Endothelial cell of umbilical vein (primary cell): Measurements from ENCODE around the gene CLDN22. TPM values are rescaled to one million over a fixed set of nuclear protein-coding genes. Genes with fewer than 3 reads are reported as not detected.

Source experiments
- BruUV-seq: library from RNA; stranded (reverse); fragments of 400-500 nt; replicated peaks from 2 replicates; lab custom pipeline; 2021; lab: Mats Ljungman, UMichigan
- CTCF ChIA-PET: fragments of 300-600, 350-600 bp; sonication (Branson Sonifier 250); formaldehyde crosslinking; loops from one replicate; lab custom pipeline; 2021; ENCODE audit warnings: antibody characterized with exemption, inconsistent platforms; lab: Charles Lee
- POLR2A ChIA-PET: fragments of 300-600, 350-600 bp; sonication (Branson Sonifier 250); formaldehyde crosslinking; loops from one replicate; lab custom pipeline; 2021; ENCODE audit warnings: antibody characterized with exemption, inconsistent platforms; lab: Charles Lee
- DNase-seq: peaks from one replicate; pipeline ENCODE4 v3.0.0-alpha.2; 2011; ENCODE audit warnings: low read depth, low spot score
- FAIRE-seq: peaks from 2 replicates; lab custom pipeline; 2011; peaks lifted over from hg19 to GRCh38; lab: Jason Lieb, UNC
- H2AFZ ChIP-seq: 2 replicates; pipeline ENCODE4 v1.6.0; 2012; ENCODE audit warnings: low read depth, low read length, control low read depth, inconsistent platforms
- H3K27ac ChIP-seq: 2 replicates; pipeline ENCODE4 v1.5.1; 2011; ENCODE audit warnings: low read depth, mild to moderate bottlenecking, control low read depth, low read length, moderate library complexity; ENCODE audit not compliant: insufficient read depth
- H3K27me3 ChIP-seq, 2 experiments: 2 replicates each; pipeline versions ENCODE4 v1.6.0 to v1.6.1; 2011; ENCODE audit warnings: low read length in 2 of 2, mixed read lengths in 1 of 2; ENCODE audit not compliant: control insufficient read depth in 2 of 2, insufficient read depth in 2 of 2
- H3K36me3 ChIP-seq, 2 experiments: 2 replicates in 1 of 2; 3 replicates in 1 of 2; pipeline ENCODE4 v1.5.1; 2011; ENCODE audit warnings: low read length in 2 of 2, mild to moderate bottlenecking in 1 of 2, moderate library complexity in 1 of 2; ENCODE audit not compliant: control insufficient read depth in 2 of 2, insufficient read depth in 2 of 2; ENCODE audit errors: extremely low read depth in 1 of 2
- H3K4me1 ChIP-seq: 3 replicates; pipeline ENCODE4 v1.5.1; 2011; ENCODE audit warnings: mild to moderate bottlenecking, low read length; ENCODE audit not compliant: control insufficient read depth, insufficient read depth; ENCODE audit errors: extremely low read depth
- H3K4me2 ChIP-seq: 2 replicates; pipeline ENCODE4 v1.6.1; 2011; ENCODE audit warnings: low read length, control low read depth, mixed read lengths; ENCODE audit not compliant: insufficient read depth
- H3K4me3 ChIP-seq, 3 experiments: fragments of 200-600 bp in 1 of 3; sonication (generic), shearing (Covaris generic) in 1 of 3; replicated peaks in 1 of 3; 2 replicates each; pipeline ENCODE4 v1.5.1; 2011 to 2016; ENCODE audit warnings: control low read depth in 3 of 3, low read length in 3 of 3, mild to moderate bottlenecking in 2 of 3, inconsistent platforms in 1 of 3, low read depth in 1 of 3, moderate library complexity in 1 of 3; ENCODE audit not compliant: insufficient read depth in 1 of 3
- H3K79me2 ChIP-seq: 2 replicates; pipeline ENCODE4 v1.6.0; 2012; ENCODE audit warnings: low read length, inconsistent platforms; ENCODE audit not compliant: control insufficient read depth, insufficient read depth
- H3K9ac ChIP-seq: replicated peaks from 2 replicates; pipeline ENCODE3; 2011; ENCODE audit warnings: low read length, control low read depth; ENCODE audit not compliant: insufficient read depth; ENCODE audit errors: extremely low read depth
- H3K9me1 ChIP-seq: replicated peaks from 3 replicates; pipeline ENCODE4 v1.6.0; 2011; ENCODE audit warnings: mild to moderate bottlenecking, low read length; ENCODE audit not compliant: control insufficient read depth, insufficient read depth; ENCODE audit errors: extremely low read depth
- H3K9me3 ChIP-seq: replicated peaks from 2 replicates; pipeline ENCODE4 v1.5.1; 2012; ENCODE audit warnings: low read length, inconsistent platforms; ENCODE audit not compliant: control insufficient read depth, insufficient read depth
- H4K20me1 ChIP-seq: replicated peaks from 2 replicates; pipeline ENCODE3; 2011; ENCODE audit warnings: mild to moderate bottlenecking, low read length; ENCODE audit not compliant: control insufficient read depth, insufficient read depth; ENCODE audit errors: extremely low read depth
- CTCF ChIP-seq, 2 donors: IDR thresholded peaks; 1 replicate in 1 of 2; 2 replicates in 1 of 2; pipeline ENCODE4 v1.5.1; 2011; ENCODE audit warnings: low read length in 2 of 2, mild to moderate bottlenecking in 2 of 2, moderate library complexity in 2 of 2, control low read depth in 1 of 2, inconsistent platforms in 1 of 2, low read depth in 1 of 2; ENCODE audit not compliant: insufficient read depth in 1 of 2; ENCODE audit errors: extremely low read depth in 1 of 2
- EZH2 ChIP-seq: IDR thresholded peaks from 2 replicates; pipeline ENCODE4 v1.6.1; 2012; ENCODE audit warnings: borderline replicate concordance, low read depth, mild to moderate bottlenecking, moderate library complexity, low read length, inconsistent platforms; ENCODE audit not compliant: severe bottlenecking
- FOS ChIP-seq: IDR thresholded peaks from 2 replicates; pipeline ENCODE4 v1.6.1; 2011; ENCODE audit warnings: mild to moderate bottlenecking, low read length, moderate library complexity, borderline replicate concordance; ENCODE audit not compliant: insufficient read depth
- GATA2 ChIP-seq: IDR thresholded peaks from 2 replicates; pipeline ENCODE4 v1.7.0; 2011; ENCODE audit warnings: low read depth, mild to moderate bottlenecking, moderate library complexity, mixed read lengths, low read length; ENCODE audit not compliant: insufficient read length, insufficient read depth
- JUN ChIP-seq: IDR thresholded peaks from 2 replicates; pipeline ENCODE4 v1.6.1; 2011; ENCODE audit warnings: borderline replicate concordance, low read depth; ENCODE audit not compliant: insufficient read length, insufficient read depth
- MAX ChIP-seq: IDR thresholded peaks from 2 replicates; pipeline ENCODE4 v1.6.1; 2011; ENCODE audit not compliant: insufficient read depth, insufficient read length
- MYC ChIP-seq: IDR thresholded peaks from one replicate; pipeline ENCODE4 v1.6.1; 2011; ENCODE audit warnings: mild to moderate bottlenecking, low read depth, low read length
- POLR2A ChIP-seq: IDR thresholded peaks from 2 replicates; pipeline ENCODE4 v1.6.1; 2012; ENCODE audit warnings: low read depth, mild to moderate bottlenecking, control low read depth, low read length
- POLR2AphosphoS5 ChIP-seq: IDR thresholded peaks from 2 replicates; pipeline ENCODE4 v1.6.1; 2012; ENCODE audit warnings: low read depth, mild to moderate bottlenecking, control low read depth, low read length, moderate library complexity; ENCODE audit not compliant: insufficient read depth
- dilution Hi-C: fragments of 300-500 bp; cut with MboI; formaldehyde crosslinking; loops from one replicate; pipeline ENCODE4 v1.15.0; 2019; ENCODE audit warnings: low sequenced_read_pairs; ENCODE audit not compliant: extremely low pct_ligation_motif_present
- intact Hi-C: fragments of 100-400 bp; cut with micrococcal nuclease; formaldehyde crosslinking; loops from one replicate; pipeline ENCODE4 v1.10.0; 2022
- polyA plus RNA-seq, 4 experiments: library from polyadenylated mRNA; depleted of rRNA in 3 of 4; stranded (reverse) in 3 of 4; unstranded in 1 of 4; fragments of >200 nt; gene quantifications; 2 replicates each; pipeline versions ENCODE4 v1.2.1 to v1.2.3, GENCODE V29; 2011 to 2012; ENCODE audit warnings: missing spikeins in 1 of 4
- total RNA-seq: library from RNA; stranded (reverse); gene quantifications from 2 replicates; pipeline ENCODE4 v1.2.3, GENCODE V29; 2021

The CLDN22 gene
- total and polyA plus RNA-seq, 2 donors (not counting 3 experiments of a cell fraction or from before 2014, with no cell fraction given), result not detected

DNA sequence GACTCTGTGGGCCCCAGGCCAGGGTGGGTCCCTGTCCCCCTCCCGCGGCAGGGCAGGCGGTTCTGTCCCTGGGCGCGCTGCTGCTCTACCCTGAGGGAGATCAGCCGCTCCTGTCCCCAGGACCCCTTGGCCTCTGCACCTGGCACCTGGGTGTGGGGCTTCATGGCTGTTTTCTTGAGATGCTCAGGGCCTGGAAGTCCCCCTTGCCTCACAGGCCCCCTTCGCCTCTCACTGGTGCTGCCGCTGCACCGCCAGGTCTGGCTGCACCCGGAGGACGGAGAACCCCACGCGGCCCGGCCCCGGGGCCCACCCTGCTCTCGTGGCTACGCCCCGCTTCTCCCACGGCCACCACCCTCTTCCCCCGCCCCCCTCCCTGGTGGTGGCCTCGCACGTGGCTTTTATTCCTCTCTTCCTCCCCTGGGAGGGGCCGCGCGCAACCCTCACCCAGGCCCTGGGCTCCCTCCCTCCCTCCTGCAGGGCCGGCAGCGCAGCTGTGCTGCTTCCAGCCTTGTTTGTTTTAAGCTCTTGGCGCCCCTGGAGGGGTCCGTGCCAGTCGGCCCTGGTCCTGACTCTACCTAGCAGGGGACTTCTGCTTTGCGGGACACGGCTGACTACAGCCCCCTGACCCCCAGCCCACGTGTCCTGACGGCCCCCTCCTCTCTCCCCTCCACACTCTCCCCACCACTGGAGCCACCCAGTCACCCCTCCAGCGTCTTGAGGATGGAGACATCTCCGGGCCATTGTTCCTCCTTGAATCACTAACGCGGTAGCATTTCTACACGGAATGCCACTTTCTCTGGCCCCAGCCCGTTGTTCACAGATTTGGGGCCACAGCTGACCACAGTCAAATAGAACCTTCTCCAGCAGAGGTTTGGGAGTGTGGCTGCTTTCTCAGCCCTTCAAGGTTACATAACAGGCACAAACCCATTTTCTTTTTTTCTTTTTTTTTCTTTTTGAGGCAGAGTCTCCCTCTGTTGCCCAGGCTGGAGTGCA, 22.8 kb upstream of the CLDN22 start:
- TF ChIP-seq MYC (no peak), MAX (no peak), FOS (no peak), JUN (no peak), EZH2 (no peak), GATA2 (no peak), CTCF (IDR thresholded peaks at IDR 0.05; ENCODE audit: extremely low read depth in 1 of 2, insufficient read depth in 1 of 2, low read depth in 1 of 2, low read length in 2 of 2) (no peak), POLR2AphosphoS5 (no peak), POLR2A (no peak)
- Histone ChIP-seq H3K36me3 (no peaks in the 10 kb centered on the region), H3K27ac (no peak overlapping the region), H2AFZ (peak overlapping the region; percentile 69), H3K4me2 (no peak overlapping the region), H3K4me1 (no peaks in the 10 kb centered on the region), H4K20me1 (no peaks in the 10 kb centered on the region), H3K27me3 (no peaks in the 10 kb centered on the region), H3K79me2 (no peaks in the 10 kb centered on the region), H3K9ac (no peak overlapping the region), H3K9me3 (no peaks in the 10 kb centered on the region), H3K4me3 (no peak overlapping the region), H3K9me1 (no peaks in the 10 kb centered on the region)
- intact Hi-C loops (no loop called here), dilution Hi-C loops (no loop called here)
- BruUV-seq, result no TSS peak
- POLR2A ChIA-PET, result no interaction called here
- FAIRE-seq, result no peak
- CTCF ChIA-PET, result interaction anchor here (0.7 kb wide), 1 partner anchor 10 kb away, joined by 3 read pairs; no protein-coding TSS in a partner anchor
- no peak for DNase-seq
